Neural cell (in vitro differentiated cells): Measurements from ENCODE around the gene PTER. TPM values are rescaled to one million over a fixed set of nuclear protein-coding genes. Genes with fewer than 3 reads are reported as not detected.

Source experiments
- H2AFZ ChIP-seq: fragments of 200-600, 300-800 bp; sonication (generic), shearing (Covaris generic); 2 replicates; pipeline ENCODE4 v1.6.0; 2014; ENCODE audit warnings: low read depth, mild to moderate bottlenecking, antibody characterized with exemption, low read length, moderate library complexity
- H3F3A ChIP-seq: fragments of 200-600 bp; shearing (Covaris generic); 2 replicates; pipeline ENCODE4 v1.6.1; 2016; ENCODE audit warnings: mild to moderate bottlenecking, moderate library complexity, mixed read lengths, antibody characterized with exemption, low read length; ENCODE audit not compliant: insufficient read depth, poor library complexity, severe bottlenecking
- H3K27ac ChIP-seq: fragments of 200-600, 300-800 bp; sonication (generic), shearing (Covaris generic); 2 replicates; pipeline ENCODE4 v1.5.1; 2014; ENCODE audit warnings: mild to moderate bottlenecking, low read length, moderate library complexity
- H3K27me3 ChIP-seq: fragments of 300-800, 200-600 bp; sonication (generic), shearing (Covaris generic); 2 replicates; pipeline ENCODE4 v1.6.0; 2014; ENCODE audit warnings: mild to moderate bottlenecking, low read depth, low read length, moderate library complexity; ENCODE audit not compliant: insufficient read depth
- H3K36me3 ChIP-seq: fragments of 300-800, 200-600 bp; sonication (generic), shearing (Covaris generic); 2 replicates; pipeline ENCODE4 v1.5.1; 2014; ENCODE audit warnings: mild to moderate bottlenecking, antibody characterized with exemption, low read length, moderate library complexity; ENCODE audit not compliant: insufficient read depth
- H3K4me2 ChIP-seq: fragments of 300-800, 200-600 bp; sonication (generic), shearing (Covaris generic); 2 replicates; pipeline ENCODE4 v1.6.0; 2014; ENCODE audit warnings: mild to moderate bottlenecking, low read length
- H3K4me3 ChIP-seq: fragments of 300-800, 200-600 bp; sonication (generic), shearing (Covaris generic); 2 replicates; pipeline ENCODE4 v1.5.1; 2014; ENCODE audit warnings: mild to moderate bottlenecking, low read length, moderate library complexity
- H3K79me2 ChIP-seq: fragments of 200-600 bp; shearing (Covaris generic); replicated peaks from 2 replicates; pipeline ENCODE4 v1.6.0; 2014; ENCODE audit warnings: mild to moderate bottlenecking, low read length, moderate library complexity; ENCODE audit not compliant: insufficient read depth
- H3K9ac ChIP-seq: fragments of 300-800, 200-600 bp; sonication (generic), shearing (Covaris generic); 2 replicates; pipeline ENCODE4 v1.6.1; 2016; ENCODE audit warnings: mild to moderate bottlenecking, low read length, mixed read lengths
- H3K9me2 ChIP-seq: fragments of 200-600 bp; shearing (Covaris generic); 2 replicates; pipeline ENCODE4 v1.6.1; 2016; ENCODE audit warnings: mild to moderate bottlenecking, low read length, mixed read lengths; ENCODE audit not compliant: insufficient read depth
- H3K9me3 ChIP-seq: fragments of 200-600, 300-800 bp; sonication (generic), shearing (Covaris generic); 2 replicates; pipeline ENCODE4 v1.6.1; 2016; ENCODE audit warnings: mild to moderate bottlenecking, mixed run types, low read length, moderate library complexity, mixed read lengths
- H4K20me1 ChIP-seq: fragments of 200-600 bp; shearing (Covaris generic); 2 replicates; pipeline ENCODE4 v1.6.1; 2016; ENCODE audit warnings: mild to moderate bottlenecking, mixed run types; ENCODE audit not compliant: insufficient read depth
- CTCF ChIP-seq: fragments of 450-650 bp; IDR thresholded peaks from 2 replicates; pipeline ENCODE4 v1.5.1; 2014; ENCODE audit warnings: antibody characterized with exemption, mild to moderate bottlenecking, moderate library complexity; ENCODE audit not compliant: poor library complexity, severe bottlenecking
- EP300 ChIP-seq: fragments of 450-650 bp; conservative IDR thresholded peaks from 2 replicates; pipeline ENCODE4 v1.6.1; 2014; ENCODE audit warnings: antibody characterized with exemption, mild to moderate bottlenecking, moderate library complexity; ENCODE audit not compliant: poor library complexity, severe bottlenecking
- EZH2 ChIP-seq: fragments of 200-600, 300-800 bp; shearing (Covaris generic), sonication (generic); IDR thresholded peaks from 2 replicates; pipeline ENCODE4 v1.6.1; 2014; ENCODE audit warnings: antibody characterized with exemption, low read length, borderline replicate concordance, mild to moderate bottlenecking; ENCODE audit not compliant: insufficient read depth, poor library complexity, severe bottlenecking
- MXI1 ChIP-seq: fragments of 450-650 bp; conservative IDR thresholded peaks from 2 replicates; pipeline ENCODE4 v1.6.1; 2014; ENCODE audit warnings: antibody characterized with exemption, mild to moderate bottlenecking; ENCODE audit not compliant: poor library complexity, severe bottlenecking
- POLR2AphosphoS5 ChIP-seq: IDR thresholded peaks from 2 replicates; pipeline ENCODE4 v1.6.1; 2012
- RAD21 ChIP-seq: fragments of 450-650 bp; conservative IDR thresholded peaks from 2 replicates; pipeline ENCODE4 v1.6.1; 2014; ENCODE audit warnings: antibody characterized with exemption, mild to moderate bottlenecking, moderate library complexity
- REST ChIP-seq: IDR thresholded peaks from 2 replicates; pipeline ENCODE4 v1.6.1; 2012; ENCODE audit warnings: borderline replicate concordance
- SMC3 ChIP-seq: fragments of 450-650 bp; conservative IDR thresholded peaks from 2 replicates; pipeline ENCODE4 v1.6.1; 2014; ENCODE audit warnings: antibody characterized with exemption, mild to moderate bottlenecking, moderate library complexity; ENCODE audit not compliant: poor library complexity
- TAF1 ChIP-seq: IDR thresholded peaks from 2 replicates; pipeline ENCODE4 v1.6.1; 2012; ENCODE audit warnings: low read depth
- polyA plus RNA-seq: library from polyadenylated mRNA; depleted of rRNA; stranded (reverse); fragments of >200 nt; gene quantifications from 2 replicates; pipeline ENCODE4 v1.2.3, GENCODE V29; 2014

The PTER gene
- polyA plus RNA-seq, 1 donor from 2014 or later: not detected

GRCh38 chr10:16493884-16494536 is 57.2 kb downstream of the PTER start:
- H3K27me3 ChIP-seq: no peaks in the 10 kb centered on the region
- no peak overlapping the region for H3K4me3 ChIP-seq
- no peak overlapping the region for H3K27ac ChIP-seq
- no peaks in the 10 kb centered on the region for H3F3A ChIP-seq
- H3K9me2 ChIP-seq: no peaks in the 10 kb centered on the region
- no peak overlapping the region for H3K4me2 ChIP-seq
- no peaks in the 10 kb centered on the region for H4K20me1 ChIP-seq
- no peaks in the 10 kb centered on the region for H3K36me3 ChIP-seq
- TF ChIP-seq SMC3: no peak
- no peak for TF ChIP-seq MXI1
- no peak for TF ChIP-seq EZH2
- no peak for TF ChIP-seq CTCF
- no peak for TF ChIP-seq TAF1
- no peak for TF ChIP-seq EP300
- TF ChIP-seq RAD21: no peak
- no peak for TF ChIP-seq REST
- no peak for TF ChIP-seq POLR2AphosphoS5
- no peak overlapping the region for H2AFZ ChIP-seq
- no peak overlapping the region for H3K9ac ChIP-seq
- no peaks in the 10 kb centered on the region for H3K79me2 ChIP-seq
- H3K9me3 ChIP-seq: no peaks in the 10 kb centered on the region

GRCh38 chr10:16497911-16498310 is 61.1 kb downstream of the PTER start:
- Histone ChIP-seq H3K9me2 (no peaks in the 10 kb centered on the region), H3K9me3 (no peaks in the 10 kb centered on the region), H3K79me2 (no peaks in the 10 kb centered on the region), H3K4me2 (no peak overlapping the region), H3K36me3 (no peaks in the 10 kb centered on the region), H3F3A (no peaks in the 10 kb centered on the region), H4K20me1 (no peaks in the 10 kb centered on the region), H3K9ac (no peak overlapping the region), H3K4me3 (no peak overlapping the region), H3K27me3 (no peaks in the 10 kb centered on the region), H3K27ac (no peak overlapping the region), H2AFZ (no peak overlapping the region)
- TF ChIP-seq RAD21 (no peak), MXI1 (no peak), EP300 (no peak), POLR2AphosphoS5 (no peak), CTCF (no peak)
